PC-9 (cell line): ENCODE data around the gene DUOXA2.

Experiments used
- EZH2 ChIP-seq: fragments of 200-600 bp; sonication (generic); IDR thresholded peaks from 2 replicates; pipeline ENCODE4 v1.8.0; 2017; ENCODE audit warnings: antibody characterized with exemption, low read depth
- TF ChIP-seq, protein P1 (sequence below): fragments of 200-600 bp; sonication (generic); conservative IDR thresholded peaks from 2 replicates; pipeline ENCODE4 v1.6.1; 2017; ENCODE audit warnings: mixed run types, antibody characterized with exemption, mild to moderate bottlenecking, moderate library complexity

DNA sequence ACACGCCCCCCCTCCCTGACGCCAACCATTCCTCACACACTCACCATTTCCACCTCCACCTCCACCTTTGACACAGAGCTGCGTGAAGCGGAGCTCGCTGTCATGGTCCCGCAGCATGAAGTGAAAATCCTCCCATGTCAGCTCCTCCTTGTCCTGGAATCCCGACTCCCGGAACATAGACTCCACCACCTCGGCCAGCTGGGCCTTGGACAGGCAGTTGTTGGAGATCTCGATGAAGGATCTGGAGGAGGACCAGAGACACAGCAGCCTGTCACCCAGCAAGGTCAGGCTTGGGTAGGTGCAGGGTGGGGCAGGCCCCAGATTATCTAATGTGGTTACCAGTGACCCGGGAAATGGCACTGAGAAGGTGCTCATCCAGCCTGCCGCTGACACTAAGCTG lies 12.4 kb upstream of the DUOXA2 start:
- TF ChIP-seq, protein P1, sequence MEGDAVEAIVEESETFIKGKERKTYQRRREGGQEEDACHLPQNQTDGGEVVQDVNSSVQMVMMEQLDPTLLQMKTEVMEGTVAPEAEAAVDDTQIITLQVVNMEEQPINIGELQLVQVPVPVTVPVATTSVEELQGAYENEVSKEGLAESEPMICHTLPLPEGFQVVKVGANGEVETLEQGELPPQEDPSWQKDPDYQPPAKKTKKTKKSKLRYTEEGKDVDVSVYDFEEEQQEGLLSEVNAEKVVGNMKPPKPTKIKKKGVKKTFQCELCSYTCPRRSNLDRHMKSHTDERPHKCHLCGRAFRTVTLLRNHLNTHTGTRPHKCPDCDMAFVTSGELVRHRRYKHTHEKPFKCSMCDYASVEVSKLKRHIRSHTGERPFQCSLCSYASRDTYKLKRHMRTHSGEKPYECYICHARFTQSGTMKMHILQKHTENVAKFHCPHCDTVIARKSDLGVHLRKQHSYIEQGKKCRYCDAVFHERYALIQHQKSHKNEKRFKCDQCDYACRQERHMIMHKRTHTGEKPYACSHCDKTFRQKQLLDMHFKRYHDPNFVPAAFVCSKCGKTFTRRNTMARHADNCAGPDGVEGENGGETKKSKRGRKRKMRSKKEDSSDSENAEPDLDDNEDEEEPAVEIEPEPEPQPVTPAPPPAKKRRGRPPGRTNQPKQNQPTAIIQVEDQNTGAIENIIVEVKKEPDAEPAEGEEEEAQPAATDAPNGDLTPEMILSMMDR: no peak
- no peak for TF ChIP-seq EZH2
